Smooth muscle cell (in vitro differentiated cells): Measurements from ENCODE around the gene TCF7L2. TPM values are rescaled to one million over a fixed set of nuclear protein-coding genes. Genes with fewer than 3 reads are reported as not detected.

Experiments used
- DNase-seq: peaks from one replicate; lab custom pipeline; 2025; ENCODE audit not compliant: unreplicated experiment; lab: John Stamatoyannopoulos, UW
- H2AFZ ChIP-seq: fragments of 200-600 bp; sonication (generic); 2 replicates; pipeline ENCODE4 v1.6.0; 2016; ENCODE audit warnings: antibody characterized with exemption, low read depth, mild to moderate bottlenecking
- H3F3A ChIP-seq: fragments of 200-600 bp; sonication (generic); 2 replicates; pipeline ENCODE4 v1.6.0; 2017; ENCODE audit warnings: antibody characterized with exemption, low read depth
- H3K27ac ChIP-seq: fragments of 200-600 bp; sonication (generic); 2 replicates; pipeline ENCODE4 v1.5.1; 2016; ENCODE audit warnings: low read depth, mild to moderate bottlenecking
- H3K27me3 ChIP-seq: fragments of 200-600 bp; sonication (generic); 2 replicates; pipeline ENCODE4 v1.6.1; 2016; ENCODE audit warnings: low read depth, mild to moderate bottlenecking
- H3K36me3 ChIP-seq: fragments of 200-600 bp; sonication (generic); 2 replicates; pipeline ENCODE4 v1.5.1; 2016; ENCODE audit warnings: low read depth
- H3K4me1 ChIP-seq: fragments of 200-600 bp; sonication (generic); 2 replicates; pipeline ENCODE4 v1.5.1; 2016; ENCODE audit warnings: low read depth
- H3K4me2 ChIP-seq: fragments of 200-600 bp; sonication (generic); 2 replicates; pipeline ENCODE4 v1.6.0; 2016; ENCODE audit warnings: mild to moderate bottlenecking
- H3K4me3 ChIP-seq: fragments of 200-600 bp; sonication (generic); 2 replicates; pipeline ENCODE4 v1.5.1; 2016; ENCODE audit warnings: mild to moderate bottlenecking
- H3K79me2 ChIP-seq: fragments of 200-600 bp; sonication (generic); 2 replicates; pipeline ENCODE4 v1.6.0; 2016; ENCODE audit warnings: low read depth, mild to moderate bottlenecking
- H3K9ac ChIP-seq: fragments of 200-600 bp; sonication (generic); 2 replicates; pipeline ENCODE4 v1.6.0; 2016; ENCODE audit warnings: low read depth
- H3K9me3 ChIP-seq: fragments of 200-600 bp; sonication (generic); replicated peaks from 2 replicates; pipeline ENCODE4 v1.5.1; 2016; ENCODE audit warnings: low read depth
- H4K20me1 ChIP-seq: fragments of 200-600 bp; sonication (generic); 2 replicates; pipeline ENCODE4 v1.6.0; 2016; ENCODE audit warnings: low read depth
- CTCF ChIP-seq: fragments of 200-600 bp; sonication (generic); IDR thresholded peaks from 2 replicates; pipeline ENCODE4 v1.5.1; 2017; ENCODE audit warnings: borderline replicate concordance, mild to moderate bottlenecking, antibody characterized with exemption; ENCODE audit not compliant: insufficient read depth, poor library complexity, severe bottlenecking
- WGBS: methylation state at CpG from one replicate; pipeline ENCODE4 v1.1.7; 2016; ENCODE audit warnings: low lambda C conversion rate; 5-methylcytosine and 5-hydroxymethylcytosine counted together
- polyA plus RNA-seq: library from polyadenylated mRNA; unstranded; fragments of >200 nt; fragmentation: Nextera tagmentation; extraction: Ambion mirVana; gene quantifications from 2 replicates; pipeline ENCODE4 v1.2.1, GENCODE V29; 2016
- total RNA-seq: library from RNA; depleted of rRNA; stranded (reverse); fragments of >200 nt; gene quantifications from 2 replicates; pipeline ENCODE4 v1.2.3, GENCODE V29; 2014

Gene TCF7L2
- total and polyA plus RNA-seq, 2 experiments from 2014 or later = 14.6 to 17.7 TPM

- H3K4me1 ChIP-seq = peaks cover 29% of the 10 kb centered on the region
- H3K27me3 ChIP-seq = no peaks in the 10 kb centered on the region
- WGBS = 90% methylated on average over 5 of the region's 5 CpGs
- H3K27ac ChIP-seq = peak overlapping the region; percentile 34
- H2AFZ ChIP-seq = no peak overlapping the region
- peaks cover 53% of the 10 kb centered on the region for H4K20me1 ChIP-seq
- peaks cover 95% of the 10 kb centered on the region for H3K79me2 ChIP-seq
- TF ChIP-seq CTCF = no peak
- no peaks in the 10 kb centered on the region for H3F3A ChIP-seq
- H3K4me2 ChIP-seq = no peak overlapping the region
- no peak for DNase-seq
- H3K9ac ChIP-seq = no peak overlapping the region
- no peaks in the 10 kb centered on the region for H3K36me3 ChIP-seq
- H3K9me3 ChIP-seq = no peaks in the 10 kb centered on the region
- H3K4me3 ChIP-seq = no peak overlapping the region
These were observed 92.0 kb downstream of the TCF7L2 start for GRCh38 chr10:113041841-113042750.

- no peak overlapping the region for H3K9ac ChIP-seq
- H2AFZ ChIP-seq = no peak overlapping the region
- DNase-seq = no peak
- H3K36me3 ChIP-seq = no peaks in the 10 kb centered on the region
- H3K79me2 ChIP-seq = peaks cover 94% of the 10 kb centered on the region
- 92% methylated on average over 7 of the region's 7 CpGs for WGBS
- H3K27me3 ChIP-seq = no peaks in the 10 kb centered on the region
- peaks cover 37% of the 10 kb centered on the region for H3K4me1 ChIP-seq
- no peak for TF ChIP-seq CTCF
- H3K9me3 ChIP-seq = no peaks in the 10 kb centered on the region
- H3K4me3 ChIP-seq = no peak overlapping the region
- H3F3A ChIP-seq = no peaks in the 10 kb centered on the region
- H3K4me2 ChIP-seq = no peak overlapping the region
- peak overlapping the region; percentile 34 for H3K27ac ChIP-seq
- H4K20me1 ChIP-seq = peaks cover 45% of the 10 kb centered on the region
These were observed 92.8 kb downstream of the TCF7L2 start for GRCh38 chr10:113042868-113043267.

GRCh38 chr10:113044016-113044755, 94.1 kb downstream of the TCF7L2 start:
- no peak overlapping the region for H3K4me3 ChIP-seq
- H3K36me3 ChIP-seq = no peaks in the 10 kb centered on the region
- peak overlapping the region; percentile 76 for H3K9ac ChIP-seq
- peak overlapping the region; percentile 92 for H3K27ac ChIP-seq
- no peaks in the 10 kb centered on the region for H3K9me3 ChIP-seq
- H3K4me2 ChIP-seq = no peak overlapping the region
- no peaks in the 10 kb centered on the region for H3K27me3 ChIP-seq
- H3F3A ChIP-seq = peaks cover 1% of the 10 kb centered on the region
- WGBS = 89% methylated on average over 12 of the region's 12 CpGs
- no peak overlapping the region for H2AFZ ChIP-seq
- no peak for DNase-seq
- peaks cover 85% of the 10 kb centered on the region for H3K79me2 ChIP-seq
- H4K20me1 ChIP-seq = peaks cover 32% of the 10 kb centered on the region
- no peak for TF ChIP-seq CTCF
- H3K4me1 ChIP-seq = peaks cover 47% of the 10 kb centered on the region
